HepG2 (cell line): Measurements from ENCODE around the gene RASSF4. TPM values are rescaled to one million over a fixed set of nuclear protein-coding genes. Genes with fewer than 3 reads are reported as not detected.

Experiments used
- BCL6 ChIP-seq: IDR thresholded peaks from 2 replicates; pipeline ENCODE4 v1.6.1; 2016; ENCODE audit warnings: missing genetic modification reagents, missing compliant biosample characterization
- GABPA ChIP-seq, 2 experiments: IDR thresholded peaks; 2 replicates each; pipeline ENCODE4 v1.6.1; 2011 to 2016; ENCODE audit warnings: low read depth in 2 of 2, low read length in 1 of 2, missing biosample characterization in 1 of 2, missing genetic modification characterization in 1 of 2
- ISL2 ChIP-seq: sonication (generic); formaldehyde crosslinking; IDR thresholded peaks from 2 replicates; pipeline ENCODE4 v1.5.0; 2020; ENCODE audit warnings: missing genetic modification reagents
- NR2F1 ChIP-seq, 2 experiments: fragments of 450-650 bp in 1 of 2; formaldehyde crosslinking in 1 of 2; IDR thresholded peaks; 2 replicates each; pipeline versions ENCODE4 v1.5.0 to v1.6.1; 2016 to 2020; ENCODE audit warnings: mild to moderate bottlenecking in 1 of 2, missing compliant biosample characterization in 1 of 2, missing genetic modification reagents in 1 of 2, moderate library complexity in 1 of 2
- ONECUT2 ChIP-seq: sonication (generic); formaldehyde crosslinking; IDR thresholded peaks from 2 replicates; pipeline ENCODE4 v1.4.0; 2020; ENCODE audit warnings: missing genetic modification reagents
- TBX2 ChIP-seq: sonication (generic); formaldehyde crosslinking; IDR thresholded peaks from 2 replicates; pipeline ENCODE4 v1.5.0; 2020; ENCODE audit warnings: missing genetic modification reagents, mild to moderate bottlenecking, borderline replicate concordance
- polyA plus RNA-seq, 8 experiments: library from polyadenylated mRNA; depleted of rRNA in 3 of 8; stranded (reverse) in 7 of 8; unstranded in 1 of 8; fragments of >200 nt; fragmentation: Illumina TruSeq in 4 of 8; extraction: Trizol in 4 of 8; gene quantifications; 2 replicates each; pipeline versions ENCODE4 v1.2.1 to v1.2.3, GENCODE V29; 2011 to 2016; ENCODE audit warnings: low read depth in 4 of 8, missing spikeins in 1 of 8, mixed read lengths in 1 of 8; ENCODE audit not compliant: insufficient read depth in 1 of 8
- total RNA-seq, 5 experiments: library from RNA; depleted of rRNA; stranded (reverse); fragments of >200 nt; fragmentation: Illumina TruSeq; extraction: Trizol; gene quantifications; 2 replicates each; pipeline ENCODE4 v1.2.3, GENCODE V29; 2016; ENCODE audit warnings: low read depth in 1 of 5
- TF ChIP-seq, protein P1 (sequence below): sonication (generic); formaldehyde crosslinking; IDR thresholded peaks from 2 replicates; pipeline ENCODE4 v1.4.0; 2020; ENCODE audit warnings: mild to moderate bottlenecking, low read depth, missing genetic modification reagents
- TF ChIP-seq, protein P2 (sequence below): sonication (generic); formaldehyde crosslinking; IDR thresholded peaks from 2 replicates; pipeline ENCODE4 v1.4.0; 2020; ENCODE audit warnings: mild to moderate bottlenecking, missing genetic modification reagents
- TF ChIP-seq, protein P3 (sequence below): IDR thresholded peaks from 2 replicates; pipeline ENCODE4 v1.6.1; 2016; ENCODE audit warnings: mild to moderate bottlenecking
- TF ChIP-seq, protein P4 (sequence below): sonication (generic); formaldehyde crosslinking; IDR thresholded peaks from 2 replicates; pipeline ENCODE4 v1.5.0; 2020; ENCODE audit warnings: missing genetic modification reagents
- TF ChIP-seq, protein P5 (sequence below): sonication (generic); formaldehyde crosslinking; IDR thresholded peaks from 2 replicates; pipeline ENCODE4 v1.4.0; 2020; ENCODE audit warnings: missing genetic modification reagents
- TF ChIP-seq, protein P6 (sequence below): sonication (generic); formaldehyde crosslinking; IDR thresholded peaks from 2 replicates; pipeline ENCODE4 v1.8.0; 2022; ENCODE audit warnings: missing genetic modification reagents, mild to moderate bottlenecking, borderline replicate concordance
- TF ChIP-seq, protein P7 (sequence below): IDR thresholded peaks from 2 replicates; pipeline ENCODE4 v1.6.1; 2016; ENCODE audit warnings: control low read depth
- TF ChIP-seq, protein P8 (sequence below): sonication (generic); formaldehyde crosslinking; conservative IDR thresholded peaks from 2 replicates; pipeline ENCODE4 v1.4.0; 2020; ENCODE audit warnings: mild to moderate bottlenecking, missing genetic modification reagents, moderate library complexity

RASSF4 gene
- total and polyA plus RNA-seq, 2 of the 13 experiments (the other 11 are each of a cell fraction or from before 2014, with no cell fraction given), result 34.0 to 51.7 TPM

DNA sequence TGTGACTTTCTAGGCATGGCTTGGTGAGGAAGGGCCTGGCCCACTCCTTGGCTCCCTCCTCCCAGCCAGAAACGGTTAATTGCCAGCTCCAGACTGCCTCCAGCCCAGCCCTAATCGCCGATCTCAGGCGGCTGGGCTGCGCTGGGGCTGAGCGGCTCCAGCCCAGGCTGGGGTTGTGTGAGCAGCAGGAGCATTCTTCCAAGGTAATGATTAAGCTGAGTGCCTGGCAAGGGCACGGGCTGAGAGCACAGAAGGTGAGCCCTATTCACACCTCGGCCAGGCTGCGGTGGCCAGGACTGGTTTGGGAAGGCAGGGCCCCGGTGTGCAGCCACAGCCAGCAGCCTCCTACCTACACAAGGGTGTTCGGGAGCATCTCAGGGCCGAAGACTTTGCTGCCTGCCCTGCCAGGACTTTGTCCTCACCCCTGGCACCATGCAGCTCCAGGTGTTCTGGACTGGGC, 48.5 kb upstream of the RASSF4 start, which contains the start of gene TMEM72 (continued):
- 0 out of 4 replicates have a peak, but pooled peaks of 1 of the 2 experiments have one; percentile 27 for TF ChIP-seq NR2F1 (CRISPR knock-in tag; IDR thresholded peaks at IDR 0.05)
- TF ChIP-seq, protein P1, sequence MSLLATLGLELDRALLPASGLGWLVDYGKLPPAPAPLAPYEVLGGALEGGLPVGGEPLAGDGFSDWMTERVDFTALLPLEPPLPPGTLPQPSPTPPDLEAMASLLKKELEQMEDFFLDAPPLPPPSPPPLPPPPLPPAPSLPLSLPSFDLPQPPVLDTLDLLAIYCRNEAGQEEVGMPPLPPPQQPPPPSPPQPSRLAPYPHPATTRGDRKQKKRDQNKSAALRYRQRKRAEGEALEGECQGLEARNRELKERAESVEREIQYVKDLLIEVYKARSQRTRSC, result no peak
- TF ChIP-seq GABPA (IDR thresholded peaks at IDR 0.05; ENCODE audit: low read depth, low read length), result no peak
- TF ChIP-seq GABPA (CRISPR knock-in tag; IDR thresholded peaks at IDR 0.05; ENCODE audit: low read depth), result no peak
- TF ChIP-seq, protein P2, sequence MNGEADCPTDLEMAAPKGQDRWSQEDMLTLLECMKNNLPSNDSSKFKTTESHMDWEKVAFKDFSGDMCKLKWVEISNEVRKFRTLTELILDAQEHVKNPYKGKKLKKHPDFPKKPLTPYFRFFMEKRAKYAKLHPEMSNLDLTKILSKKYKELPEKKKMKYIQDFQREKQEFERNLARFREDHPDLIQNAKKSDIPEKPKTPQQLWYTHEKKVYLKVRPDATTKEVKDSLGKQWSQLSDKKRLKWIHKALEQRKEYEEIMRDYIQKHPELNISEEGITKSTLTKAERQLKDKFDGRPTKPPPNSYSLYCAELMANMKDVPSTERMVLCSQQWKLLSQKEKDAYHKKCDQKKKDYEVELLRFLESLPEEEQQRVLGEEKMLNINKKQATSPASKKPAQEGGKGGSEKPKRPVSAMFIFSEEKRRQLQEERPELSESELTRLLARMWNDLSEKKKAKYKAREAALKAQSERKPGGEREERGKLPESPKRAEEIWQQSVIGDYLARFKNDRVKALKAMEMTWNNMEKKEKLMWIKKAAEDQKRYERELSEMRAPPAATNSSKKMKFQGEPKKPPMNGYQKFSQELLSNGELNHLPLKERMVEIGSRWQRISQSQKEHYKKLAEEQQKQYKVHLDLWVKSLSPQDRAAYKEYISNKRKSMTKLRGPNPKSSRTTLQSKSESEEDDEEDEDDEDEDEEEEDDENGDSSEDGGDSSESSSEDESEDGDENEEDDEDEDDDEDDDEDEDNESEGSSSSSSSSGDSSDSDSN (CRISPR knock-in tag), result peak; percentile 71
- peak; percentile 41 for TF ChIP-seq BCL6 (CRISPR knock-in tag)
- peak; percentile 98 for TF ChIP-seq TBX2 (CRISPR knock-in tag)
- TF ChIP-seq ISL2 (CRISPR knock-in tag), result 0 out of 2 replicates have a peak, but pooled peaks have one; percentile 31
- TF ChIP-seq, protein P3, sequence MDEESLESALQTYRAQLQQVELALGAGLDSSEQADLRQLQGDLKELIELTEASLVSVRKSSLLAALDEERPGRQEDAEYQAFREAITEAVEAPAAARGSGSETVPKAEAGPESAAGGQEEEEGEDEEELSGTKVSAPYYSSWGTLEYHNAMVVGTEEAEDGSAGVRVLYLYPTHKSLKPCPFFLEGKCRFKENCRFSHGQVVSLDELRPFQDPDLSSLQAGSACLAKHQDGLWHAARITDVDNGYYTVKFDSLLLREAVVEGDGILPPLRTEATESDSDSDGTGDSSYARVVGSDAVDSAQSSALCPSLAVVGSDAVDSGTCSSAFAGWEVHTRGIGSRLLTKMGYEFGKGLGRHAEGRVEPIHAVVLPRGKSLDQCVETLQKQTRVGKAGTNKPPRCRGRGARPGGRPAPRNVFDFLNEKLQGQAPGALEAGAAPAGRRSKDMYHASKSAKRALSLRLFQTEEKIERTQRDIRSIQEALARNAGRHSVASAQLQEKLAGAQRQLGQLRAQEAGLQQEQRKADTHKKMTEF (CRISPR knock-in tag), result 0 out of 2 replicates have a peak, but pooled peaks have one; percentile 32
- TF ChIP-seq ONECUT2 (CRISPR knock-in tag), result no peak
- TF ChIP-seq, protein P4, sequence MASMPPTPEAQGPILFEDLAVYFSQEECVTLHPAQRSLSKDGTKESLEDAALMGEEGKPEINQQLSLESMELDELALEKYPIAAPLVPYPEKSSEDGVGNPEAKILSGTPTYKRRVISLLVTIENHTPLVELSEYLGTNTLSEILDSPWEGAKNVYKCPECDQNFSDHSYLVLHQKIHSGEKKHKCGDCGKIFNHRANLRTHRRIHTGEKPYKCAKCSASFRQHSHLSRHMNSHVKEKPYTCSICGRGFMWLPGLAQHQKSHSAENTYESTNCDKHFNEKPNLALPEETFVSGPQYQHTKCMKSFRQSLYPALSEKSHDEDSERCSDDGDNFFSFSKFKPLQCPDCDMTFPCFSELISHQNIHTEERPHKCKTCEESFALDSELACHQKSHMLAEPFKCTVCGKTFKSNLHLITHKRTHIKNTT (CRISPR knock-in tag), result 0 out of 2 replicates have a peak, but pooled peaks have one; percentile 15
- TF ChIP-seq, protein P5, sequence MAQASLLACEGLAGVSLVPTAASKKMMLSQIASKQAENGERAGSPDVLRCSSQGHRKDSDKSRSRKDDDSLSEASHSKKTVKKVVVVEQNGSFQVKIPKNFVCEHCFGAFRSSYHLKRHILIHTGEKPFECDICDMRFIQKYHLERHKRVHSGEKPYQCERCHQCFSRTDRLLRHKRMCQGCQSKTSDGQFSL, result no peak
- TF ChIP-seq, protein P6, sequence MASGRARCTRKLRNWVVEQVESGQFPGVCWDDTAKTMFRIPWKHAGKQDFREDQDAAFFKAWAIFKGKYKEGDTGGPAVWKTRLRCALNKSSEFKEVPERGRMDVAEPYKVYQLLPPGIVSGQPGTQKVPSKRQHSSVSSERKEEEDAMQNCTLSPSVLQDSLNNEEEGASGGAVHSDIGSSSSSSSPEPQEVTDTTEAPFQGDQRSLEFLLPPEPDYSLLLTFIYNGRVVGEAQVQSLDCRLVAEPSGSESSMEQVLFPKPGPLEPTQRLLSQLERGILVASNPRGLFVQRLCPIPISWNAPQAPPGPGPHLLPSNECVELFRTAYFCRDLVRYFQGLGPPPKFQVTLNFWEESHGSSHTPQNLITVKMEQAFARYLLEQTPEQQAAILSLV, result no peak
- TF ChIP-seq, protein P7, sequence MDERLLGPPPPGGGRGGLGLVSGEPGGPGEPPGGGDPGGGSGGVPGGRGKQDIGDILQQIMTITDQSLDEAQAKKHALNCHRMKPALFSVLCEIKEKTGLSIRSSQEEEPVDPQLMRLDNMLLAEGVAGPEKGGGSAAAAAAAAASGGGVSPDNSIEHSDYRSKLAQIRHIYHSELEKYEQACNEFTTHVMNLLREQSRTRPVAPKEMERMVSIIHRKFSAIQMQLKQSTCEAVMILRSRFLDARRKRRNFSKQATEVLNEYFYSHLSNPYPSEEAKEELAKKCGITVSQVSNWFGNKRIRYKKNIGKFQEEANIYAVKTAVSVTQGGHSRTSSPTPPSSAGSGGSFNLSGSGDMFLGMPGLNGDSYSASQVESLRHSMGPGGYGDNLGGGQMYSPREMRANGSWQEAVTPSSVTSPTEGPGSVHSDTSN (CRISPR knock-in tag), result no peak
- TF ChIP-seq, protein P8, sequence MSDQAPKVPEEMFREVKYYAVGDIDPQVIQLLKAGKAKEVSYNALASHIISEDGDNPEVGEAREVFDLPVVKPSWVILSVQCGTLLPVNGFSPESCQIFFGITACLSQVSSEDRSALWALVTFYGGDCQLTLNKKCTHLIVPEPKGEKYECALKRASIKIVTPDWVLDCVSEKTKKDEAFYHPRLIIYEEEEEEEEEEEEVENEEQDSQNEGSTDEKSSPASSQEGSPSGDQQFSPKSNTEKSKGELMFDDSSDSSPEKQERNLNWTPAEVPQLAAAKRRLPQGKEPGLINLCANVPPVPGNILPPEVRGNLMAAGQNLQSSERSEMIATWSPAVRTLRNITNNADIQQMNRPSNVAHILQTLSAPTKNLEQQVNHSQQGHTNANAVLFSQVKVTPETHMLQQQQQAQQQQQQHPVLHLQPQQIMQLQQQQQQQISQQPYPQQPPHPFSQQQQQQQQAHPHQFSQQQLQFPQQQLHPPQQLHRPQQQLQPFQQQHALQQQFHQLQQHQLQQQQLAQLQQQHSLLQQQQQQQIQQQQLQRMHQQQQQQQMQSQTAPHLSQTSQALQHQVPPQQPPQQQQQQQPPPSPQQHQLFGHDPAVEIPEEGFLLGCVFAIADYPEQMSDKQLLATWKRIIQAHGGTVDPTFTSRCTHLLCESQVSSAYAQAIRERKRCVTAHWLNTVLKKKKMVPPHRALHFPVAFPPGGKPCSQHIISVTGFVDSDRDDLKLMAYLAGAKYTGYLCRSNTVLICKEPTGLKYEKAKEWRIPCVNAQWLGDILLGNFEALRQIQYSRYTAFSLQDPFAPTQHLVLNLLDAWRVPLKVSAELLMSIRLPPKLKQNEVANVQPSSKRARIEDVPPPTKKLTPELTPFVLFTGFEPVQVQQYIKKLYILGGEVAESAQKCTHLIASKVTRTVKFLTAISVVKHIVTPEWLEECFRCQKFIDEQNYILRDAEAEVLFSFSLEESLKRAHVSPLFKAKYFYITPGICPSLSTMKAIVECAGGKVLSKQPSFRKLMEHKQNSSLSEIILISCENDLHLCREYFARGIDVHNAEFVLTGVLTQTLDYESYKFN (CRISPR knock-in tag), result peak; percentile 33; the same call in 1 of the 2 replicates
